Measurements from ENCODE around the gene COL6A3.
"Not testable (repeated sequence)": the region's sequence is repeated elsewhere in the genome, so short reads cannot be mapped to it uniquely, and the experiment has no call there.

COL6A3 gene

GRCh38 chr2:237412988-237413776, 782 bp downstream of the COL6A3 start:
- Mint-ChIP-seq H3K4me1 (ENCODE audit: low read depth) (no peaks in the 10 kb centered on the region), H3K4me3 (no peak overlapping the region), H3K36me3 (ENCODE audit: low read depth) (no peaks in the 10 kb centered on the region), H3K27me3 (ENCODE audit: low read depth) (no peaks in the 10 kb centered on the region), H3K9me3 (no peaks in the 10 kb centered on the region), H3K27ac (no peak overlapping the region)
- no peak for DNase-seq (ENCODE audit: low spot score)

GRCh38 chr2:237412646-237412987, 1.3 kb downstream of the COL6A3 start:
- no peak for DNase-seq (ENCODE audit: low spot score)
- H3K9me3 Mint-ChIP-seq = no peaks in the 10 kb centered on the region
- no peaks in the 10 kb centered on the region for H3K36me3 Mint-ChIP-seq (ENCODE audit: low read depth)
- H3K27ac Mint-ChIP-seq = no peak overlapping the region
- no peaks in the 10 kb centered on the region for H3K4me1 Mint-ChIP-seq (ENCODE audit: low read depth)
- no peaks in the 10 kb centered on the region for H3K27me3 Mint-ChIP-seq (ENCODE audit: low read depth)
- no peak overlapping the region for H3K4me3 Mint-ChIP-seq

GRCh38 chr2:237411683-237412423, 2.1 kb downstream of the COL6A3 start:
- Mint-ChIP-seq H3K4me1 (ENCODE audit: low read depth) (no peaks in the 10 kb centered on the region), H3K27me3 (ENCODE audit: low read depth) (no peaks in the 10 kb centered on the region)

GRCh38 chr2:237411092-237411601, 2.8 kb downstream of the COL6A3 start:
- no peak overlapping the region for H3K4me3 Mint-ChIP-seq
- no peak overlapping the region for H3K27ac Mint-ChIP-seq
- no peaks in the 10 kb centered on the region for H3K27me3 Mint-ChIP-seq (ENCODE audit: low read depth)
- no peaks in the 10 kb centered on the region for H3K36me3 Mint-ChIP-seq (ENCODE audit: low read depth)
- no peaks in the 10 kb centered on the region for H3K4me1 Mint-ChIP-seq (ENCODE audit: low read depth)
- H3K9me3 Mint-ChIP-seq = no peaks in the 10 kb centered on the region
- DNase-seq (ENCODE audit: low spot score) = no peak

More at GRCh38 chr2:237411683-237412423, 2.1 kb downstream of the COL6A3 start:
- DNase-seq (ENCODE audit: low spot score) = no peak
- no peaks in the 10 kb centered on the region for H3K9me3 Mint-ChIP-seq
- H3K36me3 Mint-ChIP-seq (ENCODE audit: low read depth) = no peaks in the 10 kb centered on the region
- no peak overlapping the region for H3K4me3 Mint-ChIP-seq
- H3K27ac Mint-ChIP-seq = no peak overlapping the region

- H3K9me3 Mint-ChIP-seq; H3K27ac Mint-ChIP-seq; DNase-seq (ENCODE audit: low spot score); H3K27me3 Mint-ChIP-seq (ENCODE audit: low read depth); H3K36me3 Mint-ChIP-seq (ENCODE audit: low read depth); H3K4me3 Mint-ChIP-seq; H3K4me1 Mint-ChIP-seq (ENCODE audit: low read depth): not testable (repeated sequence)
Observed at GRCh38 chr2:237409263-237409662, 4.7 kb downstream of the COL6A3 start.

- DNase-seq (ENCODE audit: low spot score) = no peak
- no peaks in the 10 kb centered on the region for H3K27me3 Mint-ChIP-seq (ENCODE audit: low read depth)
- H3K4me1 Mint-ChIP-seq (ENCODE audit: low read depth) = no peaks in the 10 kb centered on the region
- H3K36me3 Mint-ChIP-seq (ENCODE audit: low read depth) = no peaks in the 10 kb centered on the region
- no peak overlapping the region for H3K4me3 Mint-ChIP-seq
- H3K9me3 Mint-ChIP-seq = no peaks in the 10 kb centered on the region
- no peak overlapping the region for H3K27ac Mint-ChIP-seq
Observed at GRCh38 chr2:237408335-237409000, 5.5 kb downstream of the COL6A3 start.

GRCh38 chr2:237407700-237408099, 6.3 kb downstream of the COL6A3 start:
- no peaks in the 10 kb centered on the region for H3K27me3 Mint-ChIP-seq (ENCODE audit: low read depth)
- no peaks in the 10 kb centered on the region for H3K36me3 Mint-ChIP-seq (ENCODE audit: low read depth)
- no peaks in the 10 kb centered on the region for H3K4me1 Mint-ChIP-seq (ENCODE audit: low read depth)
- H3K4me3 Mint-ChIP-seq = no peak overlapping the region
- no peak overlapping the region for H3K27ac Mint-ChIP-seq
- DNase-seq (ENCODE audit: low spot score) = no peak
- no peaks in the 10 kb centered on the region for H3K9me3 Mint-ChIP-seq

- no peak overlapping the region for H3K4me3 Mint-ChIP-seq
- no peak for DNase-seq (ENCODE audit: low spot score)
Observed at GRCh38 chr2:237406371-237406895, 7.5 kb downstream of the COL6A3 start.

GRCh38 chr2:237405605-237406004, 8.4 kb downstream of the COL6A3 start:
- H3K9me3 Mint-ChIP-seq = no peaks in the 10 kb centered on the region
- no peak for DNase-seq (ENCODE audit: low spot score)
- no peak overlapping the region for H3K27ac Mint-ChIP-seq
- no peaks in the 10 kb centered on the region for H3K4me1 Mint-ChIP-seq (ENCODE audit: low read depth)
- H3K4me3 Mint-ChIP-seq = no peak overlapping the region
- H3K36me3 Mint-ChIP-seq (ENCODE audit: low read depth) = no peaks in the 10 kb centered on the region
- no peaks in the 10 kb centered on the region for H3K27me3 Mint-ChIP-seq (ENCODE audit: low read depth)

More at GRCh38 chr2:237406371-237406895, 7.5 kb downstream of the COL6A3 start:
- Mint-ChIP-seq H3K27ac (no peak overlapping the region), H3K9me3 (no peaks in the 10 kb centered on the region), H3K27me3 (ENCODE audit: low read depth) (no peaks in the 10 kb centered on the region), H3K36me3 (ENCODE audit: low read depth) (no peaks in the 10 kb centered on the region), H3K4me1 (ENCODE audit: low read depth) (no peaks in the 10 kb centered on the region)

GRCh38 chr2:237405006-237405559, 8.9 kb downstream of the COL6A3 start:
- H3K36me3 Mint-ChIP-seq (ENCODE audit: low read depth) = no peaks in the 10 kb centered on the region
- no peaks in the 10 kb centered on the region for H3K9me3 Mint-ChIP-seq
- no peaks in the 10 kb centered on the region for H3K27me3 Mint-ChIP-seq (ENCODE audit: low read depth)
- H3K4me1 Mint-ChIP-seq (ENCODE audit: low read depth) = no peaks in the 10 kb centered on the region
- no peak overlapping the region for H3K27ac Mint-ChIP-seq
- no peak overlapping the region for H3K4me3 Mint-ChIP-seq
- no peak for DNase-seq (ENCODE audit: low spot score)

GRCh38 chr2:237404413-237404812, 9.6 kb downstream of the COL6A3 start:
- Mint-ChIP-seq H3K27me3 (ENCODE audit: low read depth) (no peaks in the 10 kb centered on the region), H3K36me3 (ENCODE audit: low read depth) (no peaks in the 10 kb centered on the region), H3K27ac (no peak overlapping the region), H3K4me3 (no peak overlapping the region), H3K4me1 (ENCODE audit: low read depth) (no peaks in the 10 kb centered on the region), H3K9me3 (no peaks in the 10 kb centered on the region)
- DNase-seq (ENCODE audit: low spot score) = no peak

GRCh38 chr2:237403024-237403882, 10.7 kb downstream of the COL6A3 start:
- Mint-ChIP-seq H3K27ac (no peak overlapping the region), H3K4me3 (no peak overlapping the region), H3K27me3 (ENCODE audit: low read depth) (no peaks in the 10 kb centered on the region), H3K36me3 (ENCODE audit: low read depth) (no peaks in the 10 kb centered on the region), H3K4me1 (ENCODE audit: low read depth) (no peaks in the 10 kb centered on the region), H3K9me3 (no peaks in the 10 kb centered on the region)
- DNase-seq (ENCODE audit: low spot score) = no peak

- H3K4me3 Mint-ChIP-seq = no peak overlapping the region
- H3K4me1 Mint-ChIP-seq (ENCODE audit: low read depth) = no peaks in the 10 kb centered on the region
- no peak for DNase-seq (ENCODE audit: low spot score)
- H3K27me3 Mint-ChIP-seq (ENCODE audit: low read depth) = no peaks in the 10 kb centered on the region
- H3K9me3 Mint-ChIP-seq = no peaks in the 10 kb centered on the region
- no peaks in the 10 kb centered on the region for H3K36me3 Mint-ChIP-seq (ENCODE audit: low read depth)
- H3K27ac Mint-ChIP-seq = no peak overlapping the region
Observed at GRCh38 chr2:237400199-237400598, 13.8 kb downstream of the COL6A3 start.
